SU-DHL-6 (cell line): Measurements from ENCODE around the gene KCNC3.
A peak's percentile ranks its signal among the peaks of the same experiment; 100 is the strongest.

Source experiments
- H2AFZ ChIP-seq: fragments of 200-600 bp; sonication (generic); 2 replicates; pipeline ENCODE4 v1.6.1; 2014; ENCODE audit warnings: low read depth, mild to moderate bottlenecking, moderate library complexity, mixed read lengths, antibody characterized with exemption, low read length; ENCODE audit not compliant: severe bottlenecking
- H3F3A ChIP-seq: fragments of 200-600 bp; shearing (Covaris generic); 2 replicates; pipeline ENCODE4 v1.6.0; 2016; ENCODE audit warnings: antibody characterized with exemption, mild to moderate bottlenecking; ENCODE audit not compliant: insufficient read depth
- H3K27ac ChIP-seq: fragments of 200-600 bp; sonication (generic); 2 replicates; pipeline ENCODE4 v1.5.1; 2016; ENCODE audit warnings: low read depth, mild to moderate bottlenecking, low read length, moderate library complexity, mixed read lengths
- H3K27me3 ChIP-seq: fragments of 200-600 bp; sonication (generic), shearing (Covaris generic); 2 replicates; pipeline ENCODE4 v1.6.0; 2014; ENCODE audit warnings: mild to moderate bottlenecking, low read length
- H3K36me3 ChIP-seq: fragments of 200-600 bp; sonication (generic); 2 replicates; pipeline ENCODE4 v1.6.1; 2014; ENCODE audit warnings: mild to moderate bottlenecking, low read length, mixed read lengths
- H3K4me2 ChIP-seq: fragments of 300-600, 200-600 bp; shearing (Covaris generic), sonication (generic); 2 replicates; pipeline ENCODE4 v1.6.0; 2014; ENCODE audit warnings: low read length, low read depth, mild to moderate bottlenecking; ENCODE audit not compliant: poor library complexity, severe bottlenecking
- H3K4me3 ChIP-seq: fragments of 200-600 bp; sonication (generic); 2 replicates; pipeline ENCODE4 v1.5.1; 2014; ENCODE audit warnings: antibody characterized with exemption, low read length, mild to moderate bottlenecking, mixed read lengths; ENCODE audit not compliant: insufficient read depth, poor library complexity, severe bottlenecking
- H3K79me2 ChIP-seq: fragments of 200-600 bp; sonication (generic); 2 replicates; pipeline ENCODE4 v1.6.1; 2014; ENCODE audit warnings: mild to moderate bottlenecking, low read length, moderate library complexity; ENCODE audit not compliant: insufficient read depth
- H3K9ac ChIP-seq: fragments of 200-600 bp; sonication (generic); 2 replicates; pipeline ENCODE4 v1.7.0; 2014; ENCODE audit warnings: mild to moderate bottlenecking, low read length
- H3K9me2 ChIP-seq: fragments of 200-600 bp; sonication (generic); replicated peaks from 2 replicates; pipeline ENCODE4 v1.6.1; 2014; ENCODE audit warnings: low read length; ENCODE audit not compliant: insufficient read depth
- H3K9me3 ChIP-seq: fragments of 200-600 bp; sonication (generic); 2 replicates; pipeline ENCODE4 v1.6.1; 2014; ENCODE audit warnings: low read length, mixed read lengths; ENCODE audit not compliant: insufficient read depth
- H4K20me1 ChIP-seq: fragments of 200-600 bp; sonication (generic); 2 replicates; pipeline ENCODE4 v1.6.1; 2014; ENCODE audit warnings: low read depth, mild to moderate bottlenecking, antibody characterized with exemption, low read length, moderate library complexity, mixed read lengths
- CTCF ChIP-seq: fragments of 200-600 bp; sonication (generic); IDR thresholded peaks from one replicate; pipeline ENCODE4 v1.5.1; 2017; ENCODE audit warnings: antibody characterized with exemption, mild to moderate bottlenecking, low read length, moderate library complexity; ENCODE audit not compliant: insufficient read depth, poor library complexity, severe bottlenecking
- EZH2phosphoT487 ChIP-seq: fragments of 200-600 bp; sonication (generic), shearing (Covaris generic); conservative IDR thresholded peaks from 2 replicates; pipeline ENCODE4 v1.6.1; 2018; ENCODE audit warnings: mild to moderate bottlenecking, antibody characterized with exemption, low read length, moderate library complexity, mixed read lengths

The KCNC3 gene

GRCh38 chr19:50332244-50333038 is 3.3 kb upstream of the KCNC3 start:
- H3K36me3 ChIP-seq: 0 out of 2 replicates have a peak, but pooled peaks cover 11% of the 10 kb centered on the region
- no peak for TF ChIP-seq EZH2phosphoT487
- TF ChIP-seq CTCF: no peak

GRCh38 chr19:50331994-50332243 is 2.7 kb upstream of the KCNC3 start:
- Histone ChIP-seq H3K4me2 (peak overlapping the region; percentile 68), H4K20me1 (0 out of 2 replicates have a peak, but pooled peaks cover 8% of the 10 kb centered on the region), H3F3A (peaks cover 51% of the 10 kb centered on the region), H3K27me3 (no peaks in the 10 kb centered on the region), H3K79me2 (no peaks in the 10 kb centered on the region), H3K9ac (peak overlapping the region; percentile 63), H3K9me3 (no peaks in the 10 kb centered on the region), H3K9me2 (no peaks in the 10 kb centered on the region), H3K27ac (peak overlapping the region; percentile 90), H3K4me3 (no peak overlapping the region), H2AFZ (no peak overlapping the region), H3K36me3 (0 out of 2 replicates have a peak, but pooled peaks cover 11% of the 10 kb centered on the region)
- TF ChIP-seq CTCF (no peak), EZH2phosphoT487 (no peak)

More at GRCh38 chr19:50332244-50333038, 3.3 kb upstream of the KCNC3 start:
- H3K27ac ChIP-seq: peak overlapping the region; percentile 90
- peak overlapping the region; percentile 63 for H3K9ac ChIP-seq
- H4K20me1 ChIP-seq: 0 out of 2 replicates have a peak, but pooled peaks cover 3% of the 10 kb centered on the region
- H3F3A ChIP-seq: peaks cover 51% of the 10 kb centered on the region
- no peaks in the 10 kb centered on the region for H3K9me3 ChIP-seq
- peak overlapping the region; percentile 68 for H3K4me2 ChIP-seq
- H3K27me3 ChIP-seq: no peaks in the 10 kb centered on the region
- no peaks in the 10 kb centered on the region for H3K9me2 ChIP-seq
- H3K79me2 ChIP-seq: no peaks in the 10 kb centered on the region
- H3K4me3 ChIP-seq: peak overlapping the region; percentile 31
- H2AFZ ChIP-seq: no peak overlapping the region

GRCh38 chr19:50331221-50331993 is 2.2 kb upstream of the KCNC3 start:
- H3K9ac ChIP-seq: peak overlapping the region; percentile 63
- TF ChIP-seq CTCF (no peak), EZH2phosphoT487 (no peak)
- no peaks in the 10 kb centered on the region for H3K9me3 ChIP-seq
- H3K36me3 ChIP-seq: 0 out of 2 replicates have a peak, but pooled peaks cover 11% of the 10 kb centered on the region
- peak overlapping the region; percentile 68 for H3K4me2 ChIP-seq
- no peak overlapping the region for H2AFZ ChIP-seq
- no peaks in the 10 kb centered on the region for H3K79me2 ChIP-seq
- peak overlapping the region; percentile 45 for H3K4me3 ChIP-seq
- peaks cover 51% of the 10 kb centered on the region for H3F3A ChIP-seq
- H3K27me3 ChIP-seq: no peaks in the 10 kb centered on the region
- H4K20me1 ChIP-seq: 0 out of 2 replicates have a peak, but pooled peaks cover 9% of the 10 kb centered on the region
- peak overlapping the region; percentile 90 for H3K27ac ChIP-seq
- no peaks in the 10 kb centered on the region for H3K9me2 ChIP-seq
